NCI-H187 (cell line): ENCODE results near the gene LCE1C.

ENCODE experiments used
- DNase-seq, 2 experiments: peaks; one replicate each; lab custom pipeline; 2025; lab: John Stamatoyannopoulos, UW

Gene LCE1C, protein sequence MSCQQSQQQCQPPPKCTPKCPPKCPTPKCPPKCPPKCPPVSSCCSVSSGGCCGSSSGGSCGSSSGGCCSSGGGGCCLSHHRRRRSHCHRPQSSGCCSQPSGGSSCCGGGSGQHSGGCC

DNA sequence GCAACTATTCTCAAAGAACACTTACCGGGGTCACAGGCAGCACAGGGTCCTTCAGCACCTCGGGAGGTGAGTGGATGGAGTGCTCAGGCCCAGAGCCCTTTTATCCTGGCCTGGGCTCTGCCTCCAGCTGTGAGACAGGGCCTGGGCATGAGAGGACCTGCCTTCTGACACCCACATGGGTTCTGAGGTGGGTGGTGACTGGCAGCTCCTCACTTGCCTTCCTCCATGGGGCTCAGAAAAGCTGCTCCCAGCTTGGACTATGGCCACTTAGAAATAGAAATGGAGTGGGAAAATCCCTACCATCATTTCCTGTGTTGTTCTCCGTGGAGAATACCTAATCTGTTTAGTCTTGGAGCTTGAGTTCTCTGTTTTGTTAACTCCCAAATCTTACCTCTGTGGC, at the start of gene LCE1C:
Gene LCE1C (minus strand): TSS at position 76 of the 400 bp plus-strand sequence. CDS start 1,173 bp downstream, outside the sequence.
- no peak for DNase-seq

GRCh38 chr1:152855661-152856060, 49.2 kb upstream of the LCE1C start:
- no peak for DNase-seq

DNA sequence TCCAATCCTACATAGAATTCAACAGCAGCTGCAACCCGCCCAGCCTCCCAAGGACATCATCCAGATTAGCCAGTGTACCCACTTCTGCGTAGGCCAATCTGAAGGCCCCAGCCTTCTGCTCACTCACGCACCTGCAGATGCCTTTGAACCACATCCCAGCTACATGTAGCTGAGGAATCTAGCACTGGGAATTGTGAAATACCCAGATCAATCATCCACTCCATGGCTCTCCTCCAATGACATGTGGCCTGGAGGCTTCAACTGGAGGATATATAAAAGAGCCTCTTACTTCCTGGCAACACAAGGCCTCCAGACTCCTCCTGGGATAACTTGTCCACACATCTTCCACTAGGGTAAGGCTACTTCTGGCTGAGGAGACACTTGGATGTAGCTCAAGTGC, 36.1 kb upstream of the LCE1C start, which contains the start of gene LCE6A:
Gene LCE6A (plus strand): TSS at position 301 of the 400 bp plus-strand sequence. CDS start 665 bp downstream, outside the sequence.
- no peak for DNase-seq

GRCh38 chr1:152836870-152837269, 30.4 kb upstream of the LCE1C start:
- DNase-seq = no peak

GRCh38 chr1:152827173-152827572, 20.7 kb upstream of the LCE1C start, which contains the start of gene LCE1A:
TSS of gene LCE1A (plus strand) at chr1:152827473. CDS start at chr1:152827473, 0 bp downstream.
- no peak for DNase-seq

- DNase-seq = no peak
Measured at GRCh38 chr1:152824964-152825363, 18.5 kb upstream of the LCE1C start.

- no peak for DNase-seq
Measured at GRCh38 chr1:152823294-152823693, 16.8 kb upstream of the LCE1C start.

GRCh38 chr1:152817309-152817708, 10.9 kb upstream of the LCE1C start:
- DNase-seq = no peak

- no peak for DNase-seq
Measured at GRCh38 chr1:152811671-152812070, 5.2 kb upstream of the LCE1C start, which contains the start of gene LCE1B. TSS of gene LCE1B (plus strand) at chr1:152811971. CDS start at chr1:152812447, 476 bp downstream.

- DNase-seq = no peak
Measured at GRCh38 chr1:152811050-152811449, 4.6 kb upstream of the LCE1C start.

DNA sequence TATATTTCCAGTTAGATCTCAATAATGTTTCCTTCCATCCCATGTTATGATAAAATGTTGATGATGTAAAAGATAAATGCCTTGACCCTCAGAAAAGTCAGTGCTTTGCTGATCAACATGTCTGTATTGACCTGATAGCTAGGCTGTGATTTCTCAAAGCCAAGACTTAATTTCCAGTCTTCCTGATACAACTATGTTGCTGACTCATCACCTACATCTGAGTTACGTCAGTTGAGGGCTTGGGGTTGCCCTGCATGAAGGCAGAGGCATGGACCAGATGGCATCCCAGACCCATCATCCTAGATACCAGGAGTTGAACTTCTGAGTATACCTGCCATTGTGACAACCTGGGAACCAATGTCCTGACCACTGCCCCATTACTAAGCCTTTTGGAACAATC, 5.1 kb downstream of the LCE1C start:
- DNase-seq = no peak

GRCh38 chr1:152796421-152796820, 10.0 kb downstream of the LCE1C start, which contains the start of gene LCE1D:
TSS of gene LCE1D (plus strand) at chr1:152796721. CDS start at chr1:152797795, 1,074 bp downstream.
- DNase-seq = no peak

DNA sequence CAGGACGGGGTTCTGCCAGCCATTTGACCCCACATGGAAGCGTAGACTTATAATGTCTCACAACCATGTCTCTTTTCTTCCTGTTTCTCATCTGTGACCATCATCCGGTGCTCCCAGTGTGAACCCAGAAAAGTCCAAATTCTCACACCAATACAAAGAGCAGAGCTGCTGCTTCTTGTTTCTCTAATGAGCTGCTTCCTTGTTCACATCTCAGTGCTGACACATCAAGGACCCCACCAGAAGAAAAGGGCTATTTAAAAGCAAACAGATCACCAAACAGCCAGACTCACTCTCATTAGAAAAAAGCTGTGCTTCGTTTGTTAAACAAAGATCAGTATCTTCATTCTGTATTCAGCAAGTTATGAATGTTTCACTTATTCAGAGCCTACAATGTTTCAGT, 10.8 kb downstream of the LCE1C start:
- no peak for DNase-seq

DNA sequence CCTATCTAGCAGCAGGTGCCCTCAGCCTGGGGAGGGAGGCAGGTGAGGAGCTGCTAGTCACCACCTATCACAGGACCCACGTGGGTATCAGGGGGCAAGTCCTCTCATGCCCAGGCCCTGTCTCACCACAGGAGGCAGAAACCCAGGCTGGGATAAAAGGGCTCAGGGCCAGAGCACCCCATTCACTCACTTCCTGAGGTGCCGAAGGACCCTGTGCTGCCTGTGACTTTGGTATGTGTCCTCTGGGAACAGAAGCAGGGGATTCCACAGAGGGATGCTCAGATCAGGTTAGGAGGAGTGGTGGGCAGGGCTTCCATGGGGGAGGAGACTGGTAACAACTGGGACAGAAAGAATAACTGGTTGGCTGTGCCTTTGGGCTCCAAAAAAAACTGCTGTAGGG, 20.4 kb downstream of the LCE1C start, which contains the start of gene LCE1E:
Gene LCE1E (plus strand): TSS at position 181 of the 400 bp plus-strand sequence. CDS start 1,043 bp downstream, outside the sequence.
- DNase-seq = no peak

DNA sequence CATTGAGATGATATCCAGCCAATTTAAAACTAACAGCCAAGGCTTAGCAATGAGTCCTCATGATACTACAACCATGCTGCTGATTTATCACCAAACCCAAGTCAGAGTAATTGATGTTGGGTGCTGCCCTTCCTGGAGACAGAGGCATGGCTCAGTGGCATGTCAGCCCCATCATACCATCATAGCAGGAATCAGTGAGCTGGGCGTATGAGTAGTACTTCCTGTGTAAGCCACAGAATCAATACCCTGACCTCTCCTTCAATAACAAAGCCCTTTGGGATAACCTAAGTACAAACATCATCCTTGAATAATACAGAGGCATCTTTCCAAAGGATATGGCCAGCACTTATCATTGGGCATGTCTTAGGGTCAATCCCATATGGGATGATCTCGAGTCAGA, 23.4 kb downstream of the LCE1C start:
- DNase-seq = no peak

DNA sequence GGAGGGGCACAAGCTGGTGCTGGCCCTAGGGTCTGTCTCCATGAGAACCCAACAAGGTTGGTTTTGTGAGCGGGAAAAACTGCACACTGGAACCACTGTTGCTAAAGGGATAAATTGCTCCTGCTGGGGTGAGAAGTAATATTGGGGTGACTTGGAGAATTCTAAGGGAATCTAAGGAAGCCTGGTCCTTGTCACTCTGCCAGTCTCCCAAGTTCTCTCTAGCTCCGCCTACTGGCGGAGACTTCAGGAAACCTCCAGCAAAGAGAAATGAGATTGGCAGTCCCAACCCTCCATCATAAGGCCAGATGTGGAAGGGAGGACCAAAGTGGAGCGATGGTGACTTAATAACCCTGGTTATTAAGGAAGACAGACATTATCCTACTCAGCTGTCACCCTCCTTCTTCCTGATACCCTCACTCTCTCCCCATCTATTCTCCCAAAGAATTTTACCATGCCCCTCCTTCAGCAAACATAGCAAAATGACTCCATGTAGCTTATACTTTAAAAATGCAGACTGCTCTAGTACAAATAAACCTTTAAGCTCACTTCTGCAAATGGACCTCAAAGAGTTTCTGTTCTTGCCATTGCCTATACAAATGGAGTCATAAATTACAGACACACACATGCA, 28.8 kb downstream of the LCE1C start:
- DNase-seq = no peak

DNA sequence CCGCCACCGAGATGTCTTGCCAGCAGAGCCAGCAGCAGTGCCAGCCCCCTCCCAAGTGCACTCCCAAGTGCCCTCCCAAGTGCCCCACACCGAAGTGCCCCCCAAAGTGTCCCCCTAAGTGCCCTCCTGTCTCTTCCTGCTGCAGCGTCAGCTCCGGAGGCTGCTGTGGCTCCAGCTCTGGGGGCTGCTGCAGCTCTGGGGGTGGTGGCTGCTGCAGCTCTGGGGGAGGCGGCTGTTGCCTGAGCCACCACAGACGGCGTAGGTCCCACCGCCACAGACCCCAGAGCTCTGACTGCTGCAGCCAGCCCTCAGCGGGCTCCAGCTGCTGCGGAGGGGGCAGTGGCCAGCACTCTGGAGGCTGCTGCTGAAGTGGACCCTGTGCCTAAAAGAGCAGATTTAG, 30.1 kb downstream of the LCE1C start:
- DNase-seq = no peak

DNA sequence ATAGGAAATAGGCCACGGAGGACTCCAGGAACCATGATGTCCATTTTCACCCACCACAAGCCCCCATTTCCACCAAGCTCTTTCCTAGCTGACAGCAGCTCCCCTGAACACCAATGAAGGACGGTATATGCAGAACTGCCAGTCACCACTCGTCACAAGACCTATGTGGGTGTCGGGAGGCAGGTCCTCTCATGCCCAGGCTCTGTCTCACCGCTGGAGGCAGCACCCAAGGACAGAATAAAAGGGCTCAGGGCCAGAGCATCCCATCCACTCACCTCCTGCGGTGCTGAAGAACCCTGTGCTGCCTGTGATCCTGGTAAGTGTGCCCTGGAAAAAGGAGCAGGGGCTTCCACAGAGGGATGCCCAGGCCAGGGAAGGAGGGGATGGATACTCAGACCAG, 31.6 kb downstream of the LCE1C start, which contains the start of gene LCE1F:
Gene LCE1F (plus strand): TSS at position 266 of the 400 bp plus-strand sequence. CDS start 1,232 bp downstream, outside the sequence.
- DNase-seq = no peak

- no peak for DNase-seq
Measured at GRCh38 chr1:152770411-152770810, 36.0 kb downstream of the LCE1C start.

DNA sequence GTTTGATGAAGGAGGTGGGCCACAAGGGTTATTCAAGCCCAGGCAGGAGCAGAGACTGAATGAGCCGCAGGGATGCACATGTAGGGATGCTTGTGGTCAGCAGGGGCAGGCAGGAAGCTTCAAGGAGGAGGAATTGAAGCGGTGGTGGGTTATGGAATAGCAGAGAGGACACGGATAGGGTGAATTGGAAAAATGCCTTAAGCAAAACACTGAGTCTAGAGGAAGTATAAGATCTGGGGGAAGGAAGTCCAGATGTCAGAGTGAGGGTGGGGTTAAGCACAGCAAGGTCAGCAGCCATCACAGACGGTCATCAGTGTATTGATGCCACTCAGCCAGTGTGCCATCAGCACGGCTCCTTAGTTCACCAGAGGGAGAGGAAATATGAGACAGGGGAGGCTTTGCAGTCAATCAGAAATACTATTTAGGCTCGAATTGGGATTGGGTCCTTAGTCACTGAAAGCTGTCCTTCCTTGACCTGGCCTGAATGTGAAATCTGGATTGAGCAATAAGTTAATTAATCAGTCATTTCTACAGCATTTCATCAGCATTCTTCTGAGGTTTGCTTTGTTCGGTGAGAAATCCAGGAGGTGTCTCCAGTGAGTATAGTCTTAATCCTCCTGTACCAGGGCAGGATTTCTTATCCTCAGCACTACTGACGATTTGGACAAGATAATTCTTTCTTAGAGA, 37.5 kb downstream of the LCE1C start:
- no peak for DNase-seq

DNA sequence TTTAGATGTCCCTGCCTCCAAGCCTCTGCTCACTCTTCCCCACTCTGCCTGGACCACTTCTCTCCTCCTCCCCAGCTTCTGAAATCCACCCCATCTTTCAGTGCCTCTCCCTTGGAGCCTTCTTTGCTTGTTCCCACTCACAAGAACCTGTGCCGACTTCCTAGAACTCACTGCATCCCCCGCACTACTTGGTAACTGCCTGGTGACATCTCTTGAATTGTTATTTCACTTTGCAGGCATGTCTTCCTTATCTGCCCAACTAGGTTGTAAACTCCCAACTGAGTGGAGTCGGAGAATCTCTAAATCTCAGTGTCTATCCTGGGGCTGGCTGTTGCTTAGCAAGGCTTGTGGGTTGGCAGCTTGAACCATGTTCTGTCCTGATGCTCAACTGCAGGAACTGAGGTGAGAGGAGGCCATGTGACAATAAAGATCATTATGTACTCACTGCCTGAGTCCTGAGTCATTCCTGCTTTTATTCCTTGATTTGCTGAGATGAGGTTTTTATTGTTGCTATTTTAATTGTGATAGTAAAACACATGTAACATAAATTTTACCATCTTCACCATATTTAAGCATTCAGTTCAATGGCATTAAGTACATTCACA, 44.7 kb downstream of the LCE1C start:
- no peak for DNase-seq

DNA sequence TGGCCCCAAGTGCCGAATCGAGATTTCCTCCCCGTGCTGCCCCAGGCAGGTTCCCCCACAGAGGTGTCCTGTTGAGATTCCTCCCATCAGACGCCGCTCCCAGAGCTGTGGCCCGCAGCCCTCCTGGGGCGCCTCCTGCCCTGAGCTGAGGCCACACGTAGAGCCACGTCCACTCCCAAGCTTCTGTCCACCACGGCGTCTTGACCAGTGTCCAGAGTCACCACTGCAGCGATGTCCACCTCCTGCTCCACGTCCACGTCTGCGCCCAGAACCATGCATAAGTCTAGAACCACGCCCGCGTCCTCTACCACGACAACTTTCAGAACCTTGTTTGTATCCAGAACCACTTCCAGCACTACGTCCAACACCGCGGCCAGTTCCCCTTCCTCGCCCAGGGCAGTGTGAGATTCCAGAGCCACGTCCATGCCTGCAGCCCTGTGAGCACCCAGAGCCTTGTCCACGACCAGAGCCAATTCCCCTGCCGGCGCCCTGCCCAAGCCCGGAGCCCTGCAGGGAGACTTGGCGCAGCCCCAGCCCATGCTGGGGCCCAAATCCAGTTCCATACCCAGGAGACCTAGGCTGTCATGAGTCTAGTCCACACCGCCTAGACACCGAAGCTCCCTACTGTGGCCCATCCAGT, 45.8 kb downstream of the LCE1C start:
- no peak for DNase-seq
